ENCODE results near the gene LRRC41. TPM values are rescaled to one million over a fixed set of nuclear protein-coding genes. Genes with fewer than 3 reads are reported as not detected.
A peak's percentile ranks its signal among the peaks of the same experiment; 100 is the strongest.

LRRC41 gene
- total and polyA plus RNA-seq, 2 of the 13 experiments (the other 11 are each of a cell fraction or from before 2014, with no cell fraction given): 48.1 to 53.6 TPM

GRCh38 chr1:46246548-46247435, 56.6 kb downstream of the LRRC41 start (continued):
- 0 out of 2 replicates have a peak, but pooled peaks have one; percentile 10 for TF ChIP-seq CCDC6 (CRISPR knock-in tag; IDR thresholded peaks at IDR 0.05)
- no peak for TF ChIP-seq MAZ (IDR thresholded peaks at IDR 0.05; ENCODE audit: borderline replicate concordance, low read depth, low read length)
- peak; percentile 58 for TF ChIP-seq MAZ (CRISPR knock-in tag; IDR thresholded peaks at IDR 0.05; ENCODE audit: low read depth)
- 0 out of 2 replicates have a peak, but pooled peaks have one; percentile 23 for TF ChIP-seq ZKSCAN5 (CRISPR knock-in tag; IDR thresholded peaks at IDR 0.05)
- no peak for TF ChIP-seq ZNF318 (CRISPR knock-in tag; IDR thresholded peaks at IDR 0.05)
- peak; percentile 20; the same call in 1 of the 2 replicates for TF ChIP-seq TBX2 (CRISPR knock-in tag; IDR thresholded peaks at IDR 0.05; ENCODE audit: borderline replicate concordance)
- TF ChIP-seq REPIN1 (CRISPR knock-in tag; IDR thresholded peaks at IDR 0.05; ENCODE audit: borderline replicate concordance, low read depth): 0 out of 2 replicates have a peak, but pooled peaks have one; percentile 6
- TF ChIP-seq PITX1 (CRISPR knock-in tag; IDR thresholded peaks at IDR 0.05): 0 out of 2 replicates have a peak, but pooled peaks have one; percentile 37
- TF ChIP-seq ZBTB7A (CRISPR knock-in tag; IDR thresholded peaks at IDR 0.05): 0 out of 2 replicates have a peak, but pooled peaks have one; percentile 14
- no peak for TF ChIP-seq ZBTB44 (CRISPR knock-in tag; IDR thresholded peaks at IDR 0.05)
- TF ChIP-seq CREB1 (IDR thresholded peaks at IDR 0.05): no peak
- TF ChIP-seq CREB1 (CRISPR knock-in tag; IDR thresholded peaks at IDR 0.05): peak; percentile 17; the same call in 1 of the 2 replicates
- TF ChIP-seq AKNA (CRISPR knock-in tag; IDR thresholded peaks at IDR 0.05; ENCODE audit: borderline replicate concordance): peak; percentile 60; the same call in 1 of the 2 replicates
